Measurements from ENCODE around the gene CDK2. TPM values are rescaled to one million over a fixed set of nuclear protein-coding genes. Genes with fewer than 3 reads are reported as not detected.

CDK2 gene
- total RNA-seq, result 55.6 and 57.4 TPM in 2 replicates

GRCh38 chr12:55966408-55967281 is at the start of gene CDK2:
Gene CDK2 (plus strand): TSS chr12:55966830. CDS start chr12:55967009, 179 bp downstream.

GRCh38 chr12:55927588-55928502 is 38.8 kb upstream of the CDK2 start, which contains the start of gene PYM1:
Gene PYM1 (minus strand): TSS chr12:55927894. CDS start chr12:55927761, 133 bp downstream.

GRCh38 chr12:55930771-55931316 is 35.8 kb upstream of the CDK2 start, which contains the start of gene DGKA:
Gene DGKA (plus strand): TSS chr12:55931162. CDS start chr12:55936504, 5,342 bp downstream.

GRCh38 chr12:55965941-55966407 is 656 bp upstream of the CDK2 start, which contains the start of gene PMEL:
Gene PMEL (minus strand): TSS chr12:55966042. CDS start chr12:55966011, 31 bp downstream.

GRCh38 chr12:55973599-55974307 is 7.1 kb downstream of the CDK2 start, which contains the start of gene RAB5B:
Gene RAB5B (plus strand): TSS chr12:55974078. CDS start chr12:55986961, 12,883 bp downstream.

GRCh38 chr12:55996715-55997534 is 30.3 kb downstream of the CDK2 start, which contains the start of gene SUOX:
Gene SUOX (plus strand): TSS chr12:55997276. CDS start chr12:56002222, 4,946 bp downstream.

GRCh38 chr12:56020423-56021184 is 54.0 kb downstream of the CDK2 start, which contains the start of gene IKZF4:
Gene IKZF4 (plus strand): TSS chr12:56021043. CDS start chr12:56021494, 451 bp downstream.

Other genes with a start within 250 kb of the CDK2 start
- gene RDH5, start 246.4 kb upstream of the CDK2 start, total RNA-seq, result 9.8 and 12.3 TPM in 2 replicates
- gene CD63, start 237.8 kb upstream of the CDK2 start, total RNA-seq, result 823 and 907 TPM in 2 replicates
- gene GDF11, start 223.7 kb upstream of the CDK2 start, total RNA-seq, result 10.9 and 14.3 TPM in 2 replicates
- 88.3 and 122 TPM in 2 replicates for gene SARNP, start 149.1 kb upstream of the CDK2 start, total RNA-seq
- gene ORMDL2, start 148.8 kb upstream of the CDK2 start, total RNA-seq, result 29.1 and 31.1 TPM in 2 replicates
- 39.7 and 41.9 TPM in 2 replicates for gene DNAJC14, start 137.2 kb upstream of the CDK2 start, total RNA-seq
- 12.4 and 12.6 TPM in 2 replicates for gene MMP19, start 123.9 kb upstream of the CDK2 start, total RNA-seq
- 43.4 and 47.9 TPM in 2 replicates for gene PYM1, start 38.9 kb upstream of the CDK2 start, total RNA-seq
- gene DGKA, start 35.7 kb upstream of the CDK2 start, total RNA-seq, result 31.1 and 33.3 TPM in 2 replicates
- 0.89 and 1.0 TPM in 2 replicates for gene PMEL, start 788 bp upstream of the CDK2 start, total RNA-seq
- gene RAB5B, start 7.2 kb downstream of the CDK2 start, total RNA-seq, result 50.9 and 51.9 TPM in 2 replicates
- gene SUOX, start 30.4 kb downstream of the CDK2 start, total RNA-seq, result 12.4 and 14.6 TPM in 2 replicates
- gene IKZF4, start 54.2 kb downstream of the CDK2 start, total RNA-seq, result 1.2 and 4.4 TPM in 2 replicates
- gene RPS26, start 75.1 kb downstream of the CDK2 start, total RNA-seq, result 2,167 and 2,638 TPM in 2 replicates
- gene ERBB3, start 113.3 kb downstream of the CDK2 start, total RNA-seq, result 0.17 and 0.45 TPM in 2 replicates
- gene PA2G4, start 137.7 kb downstream of the CDK2 start, total RNA-seq, result 212 and 232 TPM in 2 replicates
- 2,695 and 3,059 TPM in 2 replicates for gene RPL41, start 149.8 kb downstream of the CDK2 start, total RNA-seq
- 3.3 and 4.4 TPM in 2 replicates for gene ZC3H10, start 151.4 kb downstream of the CDK2 start, total RNA-seq
- 249 and 252 TPM in 2 replicates for gene ESYT1, start 161.4 kb downstream of the CDK2 start, total RNA-seq
- 101 and 114 TPM in 2 replicates for gene MYL6B, start 185.8 kb downstream of the CDK2 start, total RNA-seq
- 2,547 and 2,551 TPM in 2 replicates for gene MYL6, start 191.5 kb downstream of the CDK2 start, total RNA-seq
- gene SMARCC2, start 222.7 kb downstream of the CDK2 start, total RNA-seq, result 32.6 and 33.3 TPM in 2 replicates